HG03139 (cell line): ENCODE measurements around the gene PRC1.

ENCODE experiments used
- ATAC-seq: cut with Tn5 transposase; IDR thresholded peaks from one replicate; pipeline ENCODE4 v1.9.1; 2021; ENCODE audit not compliant: unreplicated experiment

Gene PRC1

DNA sequence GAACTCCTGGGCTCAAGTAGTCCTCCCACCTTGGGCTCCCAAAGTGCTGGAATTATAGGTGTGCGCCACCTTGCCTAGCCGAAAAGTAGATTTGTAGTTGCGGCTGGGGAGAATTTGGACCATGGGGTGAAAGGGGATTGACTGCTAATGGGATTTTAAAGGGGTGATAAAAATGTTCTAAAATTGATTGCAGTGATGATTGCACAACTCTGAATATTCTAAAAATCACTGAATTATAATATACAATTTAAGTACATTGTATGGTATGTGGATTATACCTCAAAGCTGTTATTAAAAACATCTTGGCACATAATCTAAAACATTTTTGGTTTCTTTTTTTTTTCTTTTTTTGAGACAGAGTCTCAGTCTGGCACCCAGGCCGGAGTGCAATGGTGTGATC, 3.9 kb downstream of the PRC1 start:
- ATAC-seq: no peak

DNA sequence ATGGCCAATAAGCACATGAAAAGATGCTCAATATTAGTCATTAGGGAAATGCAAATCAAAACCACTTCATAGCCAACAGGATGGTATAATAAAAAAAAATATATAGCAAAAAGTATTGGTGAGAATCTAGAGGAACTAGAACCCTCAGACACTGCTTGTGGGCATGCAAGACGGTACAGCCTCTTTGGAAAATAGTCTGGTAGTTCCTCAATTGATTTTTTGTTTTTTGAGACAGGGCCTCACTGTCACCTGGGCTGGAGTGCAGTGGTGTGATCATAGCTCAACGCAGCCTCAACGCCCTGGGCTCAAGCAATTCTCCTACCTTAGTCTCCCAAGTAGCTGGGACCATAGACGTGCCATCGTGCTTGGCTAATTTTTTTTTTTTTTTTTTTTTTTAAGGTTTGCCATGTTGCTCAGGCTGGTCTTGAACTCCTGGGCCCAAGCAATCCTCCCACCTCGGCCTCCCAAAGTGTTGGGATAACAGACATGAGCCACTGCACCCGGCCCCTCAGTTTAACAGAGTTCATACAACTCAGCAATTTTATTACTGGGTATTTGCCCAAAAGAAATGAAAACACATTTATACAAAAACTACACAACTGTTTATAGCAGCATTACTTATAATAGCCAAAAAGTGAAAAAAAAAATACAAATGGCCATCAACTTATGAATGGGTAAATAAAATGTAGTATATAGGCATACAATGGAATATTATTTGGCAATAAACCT, 5.1 kb downstream of the PRC1 start:
- no peak for ATAC-seq

DNA sequence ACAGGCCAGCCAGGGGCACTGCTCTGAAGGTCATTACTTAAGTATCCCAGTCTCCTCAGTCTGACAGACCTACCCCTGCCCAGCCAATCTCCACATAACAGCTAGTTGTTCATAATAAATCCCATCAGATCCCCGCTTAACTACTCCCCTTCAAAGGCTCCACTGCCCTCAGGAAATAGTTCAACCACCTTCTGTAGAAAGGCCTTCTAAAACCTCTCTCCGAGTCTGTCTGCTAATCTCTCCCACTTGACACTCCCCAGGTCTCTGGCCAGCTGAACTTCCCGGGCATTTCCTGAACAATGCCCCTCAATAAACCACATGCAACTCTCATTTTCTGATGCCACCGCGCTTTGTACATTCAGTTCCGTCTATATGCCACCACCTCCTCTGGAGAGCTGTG, 6.0 kb downstream of the PRC1 start:
- no peak for ATAC-seq

DNA sequence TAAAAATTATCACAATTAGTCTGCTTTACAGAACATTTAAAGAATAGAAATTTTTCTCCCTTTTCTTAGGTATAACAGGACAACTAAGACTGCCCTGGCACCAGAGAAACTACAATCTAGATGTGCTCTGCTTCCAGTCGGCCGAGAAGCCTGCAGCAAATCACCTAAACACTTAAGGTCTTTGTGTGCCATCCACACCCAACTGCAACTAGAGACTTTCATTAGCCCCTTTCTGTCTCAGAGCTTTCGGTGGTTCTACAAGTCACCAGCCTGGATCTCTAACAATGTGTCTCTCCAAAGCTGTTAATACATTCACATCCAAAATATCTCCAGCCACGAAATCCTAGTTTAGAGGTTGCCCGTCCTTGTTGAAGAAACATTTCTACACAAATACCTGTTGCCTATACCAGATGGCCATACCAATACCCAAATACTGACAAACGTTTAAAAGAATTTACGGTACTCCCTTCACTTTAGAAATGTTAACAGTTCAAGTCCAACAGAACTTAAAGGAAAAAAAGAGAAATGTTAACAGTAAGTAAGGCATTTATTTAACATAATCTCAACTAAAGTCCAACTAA, 6.7 kb downstream of the PRC1 start:
- no peak for ATAC-seq

DNA sequence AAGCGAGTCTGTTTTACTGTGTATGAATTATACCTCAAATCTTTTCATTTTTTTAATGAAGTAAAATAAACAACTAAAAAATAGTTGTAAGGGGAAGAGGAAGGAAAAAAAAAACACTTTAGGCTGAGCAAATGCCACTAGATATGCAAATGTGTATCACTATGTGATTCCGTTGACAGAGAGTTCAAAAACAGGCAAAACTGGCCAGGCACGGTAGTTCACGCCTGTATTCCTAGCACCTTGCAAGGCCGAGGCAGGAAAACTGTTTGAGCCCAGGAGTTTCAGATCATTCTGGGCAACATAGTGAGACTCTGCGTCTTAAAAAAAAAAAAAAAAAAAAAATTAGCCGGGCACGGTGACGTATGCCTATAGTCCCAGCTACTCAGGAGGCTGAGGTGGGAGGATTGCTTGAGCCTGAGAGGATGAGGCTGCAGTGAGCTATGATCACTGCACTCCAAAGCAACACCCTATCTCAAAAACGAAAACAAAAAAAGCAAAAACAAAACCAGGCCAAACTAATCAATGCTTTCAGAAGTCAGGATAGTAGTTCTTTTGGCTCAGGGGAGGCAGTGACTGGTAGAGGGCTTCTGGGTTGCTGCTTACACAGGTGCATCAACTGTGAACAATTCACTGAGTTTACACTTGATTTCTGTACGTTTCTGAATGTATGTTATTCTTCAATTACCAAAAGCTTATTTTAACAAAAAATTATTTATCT, 7.4 kb downstream of the PRC1 start:
- no peak for ATAC-seq

DNA sequence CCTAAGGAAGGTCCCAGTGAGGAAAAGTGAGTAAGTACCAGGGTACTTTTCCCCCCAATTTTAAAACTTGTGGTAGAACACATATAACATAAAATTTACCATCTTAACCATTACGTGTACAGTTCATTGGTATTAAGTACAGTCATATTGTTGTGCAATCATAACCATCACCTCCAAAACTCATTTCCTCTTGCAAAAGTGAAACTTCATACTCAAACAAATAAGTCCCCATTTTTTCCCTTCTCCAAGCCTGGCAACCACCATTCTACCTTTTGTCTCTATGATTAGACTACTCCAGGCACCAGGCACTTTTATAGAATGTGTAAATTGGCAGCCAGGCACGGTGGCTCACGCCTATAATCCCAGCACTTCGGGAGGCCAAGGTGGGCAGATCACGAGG, 12.2 kb downstream of the PRC1 start:
- no peak for ATAC-seq

DNA sequence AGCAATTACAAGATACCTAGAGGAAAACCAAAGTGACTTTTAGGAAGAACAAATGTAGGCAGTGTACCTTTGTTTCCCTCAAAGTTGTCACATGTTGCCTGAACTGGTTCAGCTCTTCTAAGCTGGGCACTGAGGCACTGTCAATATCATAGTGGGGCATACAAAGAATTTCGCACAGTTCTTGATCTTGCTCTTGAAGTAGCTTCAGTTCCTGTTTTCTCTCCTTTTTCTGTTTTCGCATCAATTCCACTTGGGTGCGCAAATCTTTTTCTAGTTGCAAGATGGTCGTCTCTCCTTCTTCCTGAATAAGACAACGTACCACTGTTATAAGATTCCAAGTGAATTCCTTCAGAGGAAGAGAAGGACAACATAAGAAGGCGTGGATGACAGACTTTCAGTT, 12.7 kb downstream of the PRC1 start:
- peak; percentile 72 for ATAC-seq

DNA sequence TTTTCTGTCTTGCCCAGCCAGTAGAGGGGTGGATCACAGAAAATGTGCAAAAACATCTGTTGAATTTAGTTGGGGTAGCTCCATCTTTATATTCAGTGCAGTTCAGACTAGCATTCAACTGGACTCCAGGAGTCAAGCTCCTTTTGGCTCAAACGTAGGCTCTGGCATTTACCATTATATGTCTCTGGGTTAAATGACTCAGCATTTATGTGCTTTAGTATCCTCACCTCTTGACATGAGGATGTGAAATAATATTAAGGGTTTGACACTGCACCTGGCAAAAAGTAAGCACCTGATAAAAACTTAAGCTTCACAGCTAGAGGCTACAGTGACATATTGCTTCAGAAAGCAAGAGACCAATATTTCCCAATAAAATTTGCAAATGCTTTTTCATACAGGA, 14.8 kb downstream of the PRC1 start:
- ATAC-seq: no peak

DNA sequence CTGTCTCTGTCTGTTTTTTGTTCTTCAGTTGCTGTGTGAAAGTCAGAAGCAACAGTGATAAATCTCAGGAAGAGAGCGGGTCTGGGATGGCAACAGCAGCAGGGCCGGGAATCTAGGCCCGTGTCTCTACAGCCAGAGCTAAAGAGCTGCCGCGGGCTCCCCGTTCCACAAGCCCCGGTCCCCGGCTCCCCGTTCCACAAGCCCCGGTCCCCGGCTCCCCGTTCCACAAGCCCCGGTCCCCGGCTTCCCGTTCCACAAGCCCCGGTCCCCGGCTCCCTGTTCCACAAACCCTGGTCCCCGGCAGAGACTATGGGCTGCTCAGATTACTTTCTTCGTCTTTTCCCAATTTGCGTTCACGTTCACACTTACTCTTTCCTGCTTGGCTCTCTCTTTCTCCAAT, 20.1 kb downstream of the PRC1 start:
- ATAC-seq: no peak

DNA sequence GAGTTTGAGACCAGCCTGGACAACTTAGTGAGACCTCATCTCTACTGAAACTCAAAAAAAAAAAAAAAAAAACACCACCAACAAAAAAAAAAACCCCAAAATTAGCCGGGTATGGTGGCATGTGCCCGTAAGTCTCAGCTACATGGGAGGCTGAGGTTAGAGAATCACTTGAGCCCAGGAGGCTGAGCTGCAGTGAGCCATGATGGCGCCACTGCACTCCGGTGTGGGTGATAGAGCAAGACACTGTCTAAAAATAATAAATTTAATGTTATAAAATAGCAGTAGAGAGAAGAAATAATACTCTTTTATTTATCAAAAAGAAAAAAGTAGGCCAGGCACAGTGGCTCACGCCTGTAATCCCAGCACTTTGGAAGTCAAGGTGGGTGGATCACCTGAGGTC, 22.2 kb downstream of the PRC1 start:
- no peak for ATAC-seq

DNA sequence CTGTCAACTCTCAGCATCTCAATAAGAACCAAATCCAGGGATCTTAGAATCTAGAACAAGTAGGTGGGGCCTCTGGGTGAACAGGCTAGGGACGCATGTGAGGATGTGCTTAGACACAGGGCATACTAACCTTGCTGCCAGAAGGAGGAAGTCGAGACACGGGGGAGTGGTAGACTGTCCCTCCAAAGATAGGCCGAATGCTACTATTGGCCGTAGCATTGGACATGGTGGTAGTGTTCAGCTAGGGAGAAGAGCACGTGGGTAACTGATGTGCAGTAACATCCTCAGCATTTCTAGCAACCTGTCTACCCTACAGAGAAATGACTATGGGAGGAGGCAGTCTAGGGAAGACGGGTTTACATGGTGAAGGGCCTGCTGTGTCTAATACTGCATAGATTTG, 24.1 kb downstream of the PRC1 start:
- ATAC-seq: no peak

DNA sequence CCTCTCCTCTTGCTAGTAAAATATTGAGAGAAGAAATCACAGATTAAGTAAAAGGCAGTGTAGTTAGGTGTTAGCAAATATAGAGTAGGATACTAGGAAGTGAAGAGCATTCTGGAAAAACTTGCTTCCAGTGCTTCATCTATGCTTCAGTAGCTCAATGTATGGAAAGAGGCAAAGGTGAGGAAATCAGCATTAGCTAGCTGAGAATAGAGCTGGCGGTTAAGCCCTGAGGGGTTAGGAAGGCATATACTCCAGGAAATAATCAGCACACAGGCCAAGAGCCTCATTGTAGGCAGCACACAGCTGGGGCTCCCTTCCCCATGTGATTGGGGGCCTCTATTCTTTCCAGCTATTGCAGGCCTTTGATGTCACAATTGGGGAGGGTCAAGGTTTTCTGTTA, 25.9 kb downstream of the PRC1 start:
- no peak for ATAC-seq

DNA sequence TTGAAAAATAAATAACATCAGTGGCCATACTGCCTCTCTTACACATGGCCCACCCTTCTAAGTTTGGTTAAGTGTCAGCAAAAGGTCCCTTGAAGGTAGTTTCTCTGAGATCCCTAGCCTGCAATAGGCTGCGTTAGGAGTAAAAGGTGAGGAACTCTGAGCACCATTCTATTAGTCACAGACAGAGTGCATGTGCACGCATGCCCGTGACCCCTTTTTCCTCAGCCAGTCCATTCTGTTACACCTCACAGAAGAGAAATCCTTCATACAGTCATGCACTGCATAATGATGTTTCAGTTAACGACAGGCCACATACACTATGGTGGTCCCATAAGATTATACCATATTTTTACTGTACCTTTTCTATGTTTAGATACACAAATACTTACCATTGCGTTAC, 27.1 kb downstream of the PRC1 start:
- no peak for ATAC-seq

DNA sequence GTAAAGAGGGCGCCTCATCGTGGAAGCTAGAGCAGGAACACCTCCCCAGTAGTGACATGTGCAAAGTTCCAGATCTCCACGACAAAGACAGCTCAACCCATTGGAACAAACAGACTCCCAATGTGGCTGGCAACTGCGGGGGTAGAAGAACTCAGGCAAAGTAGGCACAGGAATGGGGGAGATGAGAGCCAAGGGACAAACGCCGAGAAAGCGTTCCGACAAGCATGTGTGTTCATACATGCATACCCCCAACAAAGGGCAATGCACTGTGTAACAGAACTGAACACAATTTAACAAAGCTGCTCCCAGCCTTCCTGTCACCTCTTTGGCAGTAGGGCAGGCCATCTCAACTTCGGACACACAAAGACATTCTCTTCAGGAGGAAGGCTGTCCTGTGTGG, 28.1 kb downstream of the PRC1 start:
- no peak for ATAC-seq

DNA sequence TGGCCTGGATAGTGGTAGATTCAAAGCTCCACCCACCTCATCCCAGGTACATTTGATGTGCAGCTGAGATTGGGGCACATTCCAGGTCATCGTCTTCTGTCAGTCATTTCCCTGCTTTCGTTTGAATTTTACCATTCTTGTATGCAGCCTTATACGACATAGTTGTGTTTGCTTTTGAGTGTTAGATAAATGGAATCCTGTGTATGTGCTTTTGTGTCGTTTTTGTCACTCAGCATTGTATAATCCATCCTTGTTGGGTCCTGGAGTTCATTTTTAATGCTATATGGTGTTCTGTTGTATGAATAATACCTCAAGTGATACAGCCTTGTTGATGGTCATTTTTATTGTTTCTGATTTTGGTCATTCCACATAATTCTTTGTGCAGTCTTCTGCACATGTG, 32.3 kb downstream of the PRC1 start:
- no peak for ATAC-seq

DNA sequence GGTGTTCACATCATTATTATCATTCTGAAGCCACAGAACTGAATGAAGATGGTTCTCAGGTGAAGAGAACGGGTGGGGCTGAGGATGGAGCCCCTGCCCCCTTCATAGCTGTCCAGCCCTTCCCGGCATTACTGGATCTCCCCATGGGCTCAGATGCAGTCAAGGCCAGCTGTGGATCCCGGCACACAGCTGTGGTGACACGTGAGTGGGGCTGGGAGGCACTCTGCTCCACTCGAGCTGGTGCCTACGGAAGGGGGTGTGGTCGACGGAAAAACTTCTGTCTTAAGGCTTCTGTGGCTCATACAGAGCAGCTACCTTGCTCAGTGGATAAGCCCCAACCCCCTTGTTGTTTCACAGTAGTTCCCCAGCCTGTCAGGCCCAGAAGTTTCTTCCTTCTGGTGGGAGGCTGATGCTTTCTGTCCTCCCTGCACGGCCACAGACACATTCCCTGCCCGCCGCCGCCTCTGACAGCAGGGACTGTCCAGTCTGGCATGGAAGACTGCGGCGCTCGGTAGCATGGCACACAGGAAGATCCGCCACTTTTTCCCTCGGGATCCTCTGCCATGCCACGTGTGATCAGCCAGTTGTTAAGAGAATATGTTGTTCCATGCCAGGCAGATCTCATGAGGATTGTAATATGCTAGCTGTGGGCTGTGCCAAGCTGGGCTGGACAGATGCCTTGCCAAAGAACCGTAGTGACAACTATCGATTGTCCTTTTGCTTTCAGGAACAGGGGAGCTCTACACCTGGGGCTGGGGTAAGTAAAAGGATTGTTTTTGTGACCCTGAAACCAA, 33.8 kb downstream of the PRC1 start:
- no peak for ATAC-seq

DNA sequence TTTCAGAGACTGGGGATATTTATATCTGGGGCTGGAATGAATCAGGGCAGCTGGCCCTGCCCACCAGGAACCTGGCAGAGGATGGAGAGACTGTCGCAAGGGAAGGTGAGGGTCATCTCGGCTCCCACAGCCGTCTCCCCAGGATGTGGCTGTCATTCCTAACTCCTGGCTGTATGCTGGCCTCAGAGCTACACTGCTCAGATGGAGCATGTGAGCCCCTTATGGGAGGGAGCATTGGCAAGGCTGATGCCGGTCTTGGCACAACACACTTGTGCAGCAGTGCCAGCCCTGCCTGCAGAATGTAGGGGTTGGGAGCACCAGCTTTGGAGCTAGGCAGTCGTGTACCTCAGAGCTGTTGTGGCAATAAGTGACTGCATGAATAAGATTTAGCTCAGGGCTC, 34.4 kb downstream of the PRC1 start:
- no peak for ATAC-seq

DNA sequence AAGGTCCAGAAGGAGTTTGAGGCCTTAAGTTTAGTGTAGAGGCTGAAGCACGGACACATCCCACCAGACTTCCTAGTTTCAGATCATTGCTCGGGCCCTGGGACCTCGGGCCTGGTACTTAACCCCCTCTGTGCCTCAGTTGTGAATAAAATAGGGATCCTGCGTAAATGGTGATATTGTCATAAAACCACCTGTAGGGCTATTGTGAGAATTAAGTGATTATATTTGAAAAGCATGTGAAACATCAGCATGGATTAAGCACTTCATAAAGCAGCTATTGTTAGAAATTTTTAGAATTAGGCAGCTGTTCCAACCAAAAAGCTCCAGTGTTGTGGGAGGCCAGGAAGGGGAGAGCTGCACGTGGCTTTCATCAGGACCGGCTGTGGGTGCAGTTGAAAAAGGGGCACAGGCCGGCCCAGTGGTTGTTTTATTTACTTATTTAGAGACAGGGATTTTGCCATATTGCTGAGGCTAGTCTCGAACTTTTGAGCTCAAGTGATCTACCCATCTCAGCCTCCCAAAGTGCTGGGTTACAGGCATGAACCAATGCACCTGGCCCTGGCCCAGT, 35.2 kb downstream of the PRC1 start:
- no peak for ATAC-seq

DNA sequence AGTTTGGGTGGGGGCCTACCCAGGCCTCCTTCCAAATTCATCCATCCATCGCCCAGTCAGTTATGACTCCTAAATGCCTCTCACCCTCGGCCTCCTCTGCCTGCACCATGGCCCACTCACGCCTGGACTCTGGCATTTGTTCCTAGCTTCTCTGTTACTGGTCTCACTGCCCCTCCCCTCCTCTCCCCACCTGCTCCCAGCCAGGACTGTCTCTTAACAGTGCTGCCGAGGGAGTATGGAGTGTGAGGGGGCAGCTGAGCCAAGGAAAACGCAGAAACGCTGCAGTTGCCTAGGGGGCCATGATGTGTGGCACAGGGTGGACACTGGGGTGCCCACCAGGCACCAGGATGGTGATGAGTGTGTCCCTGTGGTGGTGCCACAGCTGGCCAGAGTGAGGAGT, 36.5 kb downstream of the PRC1 start:
- ATAC-seq: no peak

DNA sequence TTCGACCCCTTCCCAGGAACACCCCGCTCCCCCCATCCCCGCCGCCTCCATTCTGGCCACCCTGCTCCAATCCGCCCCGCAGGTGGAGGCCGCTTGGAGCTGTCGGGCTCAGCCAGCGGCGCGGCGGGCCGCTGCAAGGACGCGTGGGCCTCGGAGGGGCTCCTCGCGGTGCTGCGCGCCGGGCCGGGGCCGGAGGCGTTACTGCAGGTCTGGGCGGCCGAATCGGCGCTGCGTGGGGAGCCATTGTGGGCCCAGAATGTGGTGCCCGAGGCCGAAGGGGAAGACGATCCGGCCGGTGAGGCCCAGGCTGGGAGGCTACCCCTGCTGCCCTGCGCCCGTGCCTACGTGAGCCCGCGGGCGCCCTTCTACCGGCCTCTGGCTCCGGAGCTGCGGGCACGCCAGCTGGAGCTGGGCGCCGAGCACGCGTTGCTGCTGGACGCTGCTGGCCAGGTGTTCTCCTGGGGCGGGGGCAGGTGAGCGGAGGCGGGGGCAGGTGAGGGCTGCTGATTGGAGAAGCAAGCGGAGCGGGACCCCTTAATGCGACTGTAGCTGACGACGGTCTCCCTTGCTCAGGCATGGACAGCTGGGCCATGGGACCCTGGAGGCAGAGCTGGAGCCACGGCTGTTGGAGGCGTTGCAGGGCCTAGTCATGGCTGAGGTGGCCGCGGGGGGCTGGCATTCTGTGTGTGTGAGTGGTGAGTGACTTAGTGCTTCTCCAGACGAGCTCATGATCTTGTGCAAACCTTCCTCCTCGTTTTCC, 37.1 kb downstream of the PRC1 start:
- ATAC-seq: no peak
